ENCODE results near the gene LPAR5. TPM values are rescaled to one million over a fixed set of nuclear protein-coding genes. Genes with fewer than 3 reads are reported as not detected.

Gene LPAR5
- total RNA-seq, 1 donor, result 4.1 TPM

GRCh38 chr12:6569786-6570185 lies 66.0 kb downstream of the LPAR5 start:
- Histone ChIP-seq H3K9me3 (ENCODE audit: low read depth, low read length) (no peaks in the 10 kb centered on the region), H3K27me3 (ENCODE audit: insufficient read depth, low read length) (no peaks in the 10 kb centered on the region), H3K4me1 (ENCODE audit: insufficient read depth, low read length) (peaks cover 24% of the 10 kb centered on the region), H3K4me3 (ENCODE audit: low read length) (no peak overlapping the region)

GRCh38 chr12:6569312-6569711 lies 66.4 kb downstream of the LPAR5 start:
- Histone ChIP-seq H3K4me3 (ENCODE audit: low read length) (no peak overlapping the region), H3K27me3 (ENCODE audit: insufficient read depth, low read length) (no peaks in the 10 kb centered on the region), H3K4me1 (ENCODE audit: insufficient read depth, low read length) (peaks cover 24% of the 10 kb centered on the region), H3K9me3 (ENCODE audit: low read depth, low read length) (no peaks in the 10 kb centered on the region)

Other genes with a start within 250 kb of the LPAR5 start
- gene CD27, start 191.0 kb downstream of the LPAR5 start, total RNA-seq, result 24.3 TPM
- 28.7 TPM for gene TAPBPL, start 183.9 kb downstream of the LPAR5 start, total RNA-seq
- 13.9 TPM for gene VAMP1, start 165.3 kb downstream of the LPAR5 start, total RNA-seq
- gene MRPL51, start 142.7 kb downstream of the LPAR5 start, total RNA-seq, result 14.7 TPM
- 7.5 TPM for gene NCAPD2, start 141.9 kb downstream of the LPAR5 start, total RNA-seq
- gene GAPDH, start 101.4 kb downstream of the LPAR5 start, total RNA-seq, result 2,093 TPM
- gene IFFO1, start 79.9 kb downstream of the LPAR5 start, total RNA-seq, result 8.0 TPM
- 44.2 TPM for gene NOP2, start 67.7 kb downstream of the LPAR5 start, total RNA-seq
- 208 TPM for gene CHD4, start 28.6 kb downstream of the LPAR5 start, total RNA-seq
- 24.1 TPM for gene ACRBP, start 11.5 kb upstream of the LPAR5 start, total RNA-seq
- 31.3 TPM for gene ING4, start 27.2 kb upstream of the LPAR5 start, total RNA-seq
- gene ZNF384, start 53.4 kb upstream of the LPAR5 start, total RNA-seq, result 23.2 TPM
- not detected for gene PIANP, start 64.9 kb upstream of the LPAR5 start, total RNA-seq
- 9.3 TPM for gene COPS7A, start 88.1 kb upstream of the LPAR5 start, total RNA-seq
- gene MLF2, start 117.2 kb upstream of the LPAR5 start, total RNA-seq, result 63.2 TPM
- 1.9 TPM for gene PTMS, start 130.4 kb upstream of the LPAR5 start, total RNA-seq
- 0.31 TPM for gene LAG3, start 136.6 kb upstream of the LPAR5 start, total RNA-seq
- gene CD4, start 153.6 kb upstream of the LPAR5 start, total RNA-seq, result 94.3 TPM
- gene GPR162, start 185.9 kb upstream of the LPAR5 start, total RNA-seq, result 4.2 TPM
- 2.6 TPM for gene P3H3, start 192.4 kb upstream of the LPAR5 start, total RNA-seq
- 0.21 TPM for gene GNB3, start 205.0 kb upstream of the LPAR5 start, total RNA-seq
- 0.10 TPM for gene CDCA3, start 215.3 kb upstream of the LPAR5 start, total RNA-seq
- 16.4 TPM for gene USP5, start 216.2 kb upstream of the LPAR5 start, total RNA-seq
- gene TPI1, start 231.6 kb upstream of the LPAR5 start, total RNA-seq, result 202 TPM
- gene SPSB2, start 237.3 kb upstream of the LPAR5 start, total RNA-seq, result 1.6 TPM